ENCODE results near the gene DHRS3.
A peak's percentile ranks its signal among the peaks of the same experiment; 100 is the strongest.
"Not testable (repeated sequence)": the region's sequence is repeated elsewhere in the genome, so short reads cannot be mapped to it uniquely, and the experiment has no call there.

DHRS3 gene

GRCh38 chr1:12617901-12618660, at the start of gene DHRS3:
TSS of gene DHRS3 (minus strand) at chr1:12618210. CDS start at chr1:12617348, 862 bp downstream.
- DNase-seq, result peak; percentile 94

GRCh38 chr1:12666141-12666735, 48.2 kb upstream of the DHRS3 start:
- DNase-seq, result no peak

- no peak for DNase-seq
These were observed 47.5 kb upstream of the DHRS3 start for GRCh38 chr1:12665511-12665910.

DNA sequence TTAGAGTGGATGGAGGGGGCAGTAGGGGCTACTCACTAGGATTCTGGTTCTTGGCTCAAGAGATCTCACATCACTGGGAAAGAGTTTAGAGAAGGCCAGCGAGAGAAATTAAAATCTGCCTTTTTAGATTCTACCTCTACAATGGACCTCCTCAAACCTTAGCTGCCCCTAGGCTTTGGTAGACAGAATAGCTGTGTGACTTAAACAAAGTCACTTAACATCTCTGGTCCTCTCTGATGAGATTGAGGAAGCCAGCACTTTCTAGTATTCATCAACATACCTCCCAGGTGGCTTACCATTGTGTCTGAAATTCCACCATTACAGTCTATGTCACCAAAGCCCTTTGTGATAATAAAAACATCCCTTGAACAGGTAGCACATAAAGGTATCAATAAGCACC, 44.5 kb upstream of the DHRS3 start:
- no peak for DNase-seq

- no peak for DNase-seq
These were observed 43.7 kb upstream of the DHRS3 start for GRCh38 chr1:12661606-12662219.

GRCh38 chr1:12658531-12659453, 40.8 kb upstream of the DHRS3 start:
- DNase-seq, result peak; percentile 84

GRCh38 chr1:12657885-12658512, 40.0 kb upstream of the DHRS3 start:
- not testable (repeated sequence) for DNase-seq

GRCh38 chr1:12657060-12657884, 39.3 kb upstream of the DHRS3 start:
- DNase-seq, result no peak

DNA sequence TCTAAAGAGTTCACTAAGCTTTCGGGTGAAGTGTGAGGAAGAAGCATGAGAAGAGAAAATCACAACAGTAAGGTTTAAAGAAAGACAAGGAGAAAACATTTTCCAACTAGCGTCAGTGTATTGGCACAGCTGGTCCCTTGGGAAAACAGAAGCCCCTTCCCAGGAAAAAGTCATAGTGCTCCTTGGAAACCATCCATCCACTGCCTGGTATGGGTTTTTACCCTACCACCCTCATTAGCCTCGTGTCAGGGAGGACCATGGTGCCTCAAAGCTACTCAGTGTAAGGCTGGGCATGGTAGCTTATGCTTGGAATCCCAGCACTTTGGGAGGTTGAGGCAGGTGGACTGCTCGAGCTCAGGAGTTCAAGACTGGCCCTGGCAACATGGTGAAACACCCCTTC, 38.6 kb upstream of the DHRS3 start:
- no peak for DNase-seq

DNA sequence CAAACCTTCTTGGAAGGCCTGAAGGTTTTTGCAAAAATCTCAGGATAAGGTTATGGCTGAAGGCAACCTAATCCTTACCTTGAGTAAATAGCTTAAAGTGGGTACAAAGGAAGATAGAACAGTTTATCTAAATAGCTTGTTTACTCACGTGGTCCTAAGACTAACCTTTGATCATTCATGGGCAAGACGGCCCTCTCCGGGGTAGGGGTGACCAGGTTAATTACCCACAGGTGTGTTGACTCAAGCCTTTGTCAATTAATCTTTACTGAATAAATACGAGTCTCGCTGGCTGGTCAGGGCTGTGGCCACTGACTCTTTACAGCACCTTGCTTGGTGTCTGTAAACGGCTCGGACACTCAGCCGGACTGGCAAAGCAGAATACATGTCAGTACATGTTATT, 36.6 kb upstream of the DHRS3 start:
- DNase-seq, result no peak

- DNase-seq, result no peak
These were observed 36.1 kb upstream of the DHRS3 start for GRCh38 chr1:12654004-12654567.

GRCh38 chr1:12649971-12650421, 32.0 kb upstream of the DHRS3 start:
- no peak for DNase-seq

DNA sequence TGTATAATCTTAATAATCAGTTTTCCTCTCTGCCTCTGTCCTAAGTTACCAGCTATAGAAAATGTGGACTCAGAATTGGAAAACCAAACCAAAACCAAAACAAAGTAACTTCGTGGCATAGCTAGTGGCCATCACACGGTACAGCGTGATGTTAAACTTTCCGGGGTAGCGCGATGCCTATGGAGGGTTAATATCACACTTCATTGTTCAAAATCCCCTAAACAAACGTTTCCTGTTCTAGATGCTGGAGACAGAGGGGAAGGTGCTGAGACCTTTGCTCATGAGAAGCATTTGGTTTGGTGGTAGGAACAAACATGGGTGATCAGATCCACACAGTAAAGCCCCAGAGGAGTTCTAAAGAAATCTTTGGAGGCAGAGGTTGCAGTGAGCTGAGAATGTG, 30.7 kb upstream of the DHRS3 start:
- DNase-seq, result no peak

- DNase-seq, result not testable (repeated sequence)
These were observed 27.4 kb upstream of the DHRS3 start for GRCh38 chr1:12645401-12645800.

- no peak for DNase-seq
These were observed 26.8 kb upstream of the DHRS3 start for GRCh38 chr1:12644829-12645228.

DNA sequence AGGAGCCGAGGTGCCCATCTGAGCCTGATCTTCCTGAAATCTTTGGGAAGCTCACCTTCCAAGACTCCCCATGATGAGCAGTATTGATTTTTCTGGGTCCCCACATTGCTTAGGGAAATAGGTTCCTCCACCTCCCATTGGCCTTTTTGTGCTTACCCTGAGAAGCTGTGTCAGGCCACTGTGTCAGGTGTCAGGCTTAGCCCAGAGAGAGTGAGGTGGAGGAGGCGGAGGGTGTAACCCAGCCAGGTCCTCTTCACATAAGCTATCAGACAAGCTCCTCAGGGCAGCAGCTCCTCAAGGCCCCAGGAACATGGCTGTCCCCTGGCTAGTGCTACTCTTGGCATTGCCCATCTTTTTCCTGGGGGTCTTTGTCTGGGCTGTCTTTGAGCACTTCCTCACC, 26.2 kb upstream of the DHRS3 start:
- no peak for DNase-seq

DNA sequence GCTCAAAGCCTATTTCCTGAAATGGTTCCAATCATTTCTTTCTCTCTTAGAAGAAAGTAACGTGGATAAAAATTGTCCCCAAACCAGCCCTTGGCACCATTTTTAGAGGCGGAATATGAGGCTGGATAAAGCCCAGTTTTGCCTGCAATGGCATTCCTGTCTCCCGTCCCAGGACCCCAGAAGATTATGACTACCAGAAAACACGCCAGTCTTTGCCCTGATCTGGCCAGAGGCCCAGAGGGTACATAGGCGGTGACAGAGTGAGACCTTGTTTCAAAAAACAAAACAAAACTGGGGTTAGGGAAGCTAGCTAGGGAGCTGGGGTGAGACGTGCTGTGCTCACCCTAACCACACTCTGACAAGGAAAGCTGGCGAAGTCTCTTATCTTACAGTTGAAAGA, 25.8 kb upstream of the DHRS3 start, which contains the start of gene AADACL4:
Gene AADACL4 (plus strand): TSS at position 301 of the 400 bp plus-strand sequence. CDS start 462 bp downstream, outside the sequence.
- DNase-seq, result no peak

- DNase-seq, result no peak
These were observed 25.1 kb upstream of the DHRS3 start for GRCh38 chr1:12643079-12643478.

DNA sequence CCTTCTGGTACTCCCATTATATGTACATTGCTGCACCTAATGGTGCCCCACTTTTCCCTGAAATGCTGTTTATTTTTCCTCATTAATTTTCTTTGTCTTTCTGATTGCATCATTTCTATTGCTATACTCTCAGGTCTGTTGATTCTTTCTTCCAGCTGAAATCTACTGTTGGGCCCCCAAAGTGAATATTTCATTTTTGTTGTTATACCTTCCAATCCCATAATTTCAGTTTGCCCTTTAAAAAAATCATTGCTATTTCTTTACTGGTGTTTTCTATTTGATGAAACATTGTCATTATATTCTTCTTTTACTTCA, 22.9 kb upstream of the DHRS3 start:
- no peak for DNase-seq

GRCh38 chr1:12640237-12640957, 22.4 kb upstream of the DHRS3 start:
- DNase-seq, result no peak

GRCh38 chr1:12637693-12638092, 19.7 kb upstream of the DHRS3 start:
- DNase-seq, result no peak
